CMK (cell line): ENCODE data around the gene KLK7.
"Not testable (repeated sequence)": the region's sequence is repeated elsewhere in the genome, so short reads cannot be mapped to it uniquely, and the experiment has no call there.

Experiments used
- DNase-seq: peaks from one replicate; pipeline ENCODE4 v3.0.0-alpha.2; 2010; ENCODE audit warnings: low read depth

Gene KLK7

GRCh38 chr19:50975766-50976165 is 8.0 kb downstream of the KLK7 start:
- no peak for DNase-seq

- no peak for DNase-seq
Observed at GRCh38 chr19:50974702-50975556, 8.8 kb downstream of the KLK7 start.

- no peak for DNase-seq
Observed at GRCh38 chr19:50972795-50973376, 10.8 kb downstream of the KLK7 start.

- not testable (repeated sequence) for DNase-seq
Observed at GRCh38 chr19:50969810-50970209, 13.9 kb downstream of the KLK7 start.

GRCh38 chr19:50969413-50969760 is 14.3 kb downstream of the KLK7 start, which contains the start of gene KLK6:
KLK6 (minus strand) TSS chr19:50969591; CDS start chr19:50968104, 1,487 bp downstream.
- no peak for DNase-seq

- no peak for DNase-seq
Observed at GRCh38 chr19:50968716-50969412, 14.9 kb downstream of the KLK7 start.

GRCh38 chr19:50967929-50968715 is 15.6 kb downstream of the KLK7 start:
- DNase-seq: no peak

GRCh38 chr19:50964266-50964665 is 19.5 kb downstream of the KLK7 start:
- DNase-seq: no peak

GRCh38 chr19:50963381-50963780 is 20.3 kb downstream of the KLK7 start:
- no peak for DNase-seq

- no peak for DNase-seq
Observed at GRCh38 chr19:50962245-50962644, 21.5 kb downstream of the KLK7 start.

- no peak for DNase-seq
Observed at GRCh38 chr19:50959731-50960500, 23.8 kb downstream of the KLK7 start.

GRCh38 chr19:50957587-50957986 is 26.1 kb downstream of the KLK7 start:
- DNase-seq: no peak

GRCh38 chr19:50952910-50953309 is 30.8 kb downstream of the KLK7 start, which contains the start of gene KLK5:
KLK5 (minus strand) TSS chr19:50953038; CDS start chr19:50952657, 381 bp downstream.
- DNase-seq: no peak

GRCh38 chr19:50949861-50950260 is 33.9 kb downstream of the KLK7 start:
- DNase-seq: no peak

GRCh38 chr19:50947123-50947522 is 36.6 kb downstream of the KLK7 start:
- no peak for DNase-seq

GRCh38 chr19:50944795-50945194 is 38.9 kb downstream of the KLK7 start:
- no peak for DNase-seq

GRCh38 chr19:50943074-50943828 is 40.5 kb downstream of the KLK7 start:
- DNase-seq: no peak

- no peak for DNase-seq
Observed at GRCh38 chr19:50939596-50939995, 44.1 kb downstream of the KLK7 start.

- no peak for DNase-seq
Observed at GRCh38 chr19:50933640-50934039, 50.1 kb downstream of the KLK7 start.

GRCh38 chr19:50932690-50933083 is 51.0 kb downstream of the KLK7 start:
- no peak for DNase-seq
